SK-N-MC (cell line): Measurements from ENCODE around the gene STAG3.
"Not testable (repeated sequence)": the region's sequence is repeated elsewhere in the genome, so short reads cannot be mapped to it uniquely, and the experiment has no call there.

Source experiments
- EZH2 ChIP-seq: fragments of 200-600 bp; sonication (generic); IDR thresholded peaks from one replicate; pipeline ENCODE4 v1.6.1; 2017; ENCODE audit warnings: antibody characterized with exemption
- FOXP2 ChIP-seq: optimal IDR thresholded peaks from 2 replicates; pipeline ENCODE3; 2011; ENCODE audit warnings: mild to moderate bottlenecking, moderate library complexity; ENCODE audit not compliant: insufficient read depth; ENCODE audit errors: extremely low read length, control extremely low read depth
- POLR2AphosphoS5 ChIP-seq: IDR thresholded peaks from 2 replicates; pipeline ENCODE4 v1.6.1; 2012; ENCODE audit warnings: mild to moderate bottlenecking, low read depth, low read length, borderline replicate concordance

DNA sequence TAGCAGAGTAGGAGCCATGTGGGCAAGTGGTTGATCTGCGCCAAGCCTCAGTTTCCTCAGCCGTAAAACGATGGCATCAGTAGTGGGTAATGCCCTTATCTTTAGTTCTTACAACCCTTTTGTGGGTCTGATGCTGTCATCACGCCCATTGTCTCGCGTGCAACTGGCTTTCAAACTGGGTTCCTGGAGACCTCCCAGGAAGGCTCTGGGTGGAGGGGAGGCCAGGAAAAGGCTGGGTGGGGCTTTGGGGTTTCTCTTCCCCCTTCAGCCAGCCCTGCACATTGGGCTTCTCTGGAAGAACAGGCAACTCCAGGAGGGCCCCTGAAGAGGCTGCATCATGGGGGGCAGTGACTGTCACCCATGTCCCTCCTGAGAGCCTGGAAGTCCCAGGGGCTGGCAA is 47.2 kb downstream of the STAG3 start:
- TF ChIP-seq POLR2AphosphoS5, EZH2, FOXP2: not testable (repeated sequence)
